Measurements from ENCODE around the gene MACROD2. TPM values are rescaled to one million over a fixed set of nuclear protein-coding genes. Genes with fewer than 3 reads are reported as not detected.

MACROD2 gene
- total and polyA plus RNA-seq, 2 donors (not counting 1 experiment from before 2014, with no cell fraction given): 5.3 to 6.7 TPM

GRCh38 chr20:14830899-14831298 is 835.6 kb downstream of the MACROD2 start:
- Mint-ChIP-seq H3K4me3 (no peak overlapping the region), H3K27me3 (peaks cover 19% of the 10 kb centered on the region), H3K9me3 (ENCODE audit: insufficient read depth) (no peaks in the 10 kb centered on the region), H3K4me1 (peaks cover 20% of the 10 kb centered on the region), H3K27ac (no peak overlapping the region)
- DNase-seq (no peak), ATAC-seq (ENCODE audit: low read depth) (no peak)
- Histone ChIP-seq H3K36me3 (replicated peaks in 1 of 2; ENCODE audit: control extremely low read depth in 1 of 2, control insufficient read depth in 1 of 2, extremely low read depth in 1 of 2, insufficient read depth in 2 of 2, low read length in 1 of 2) (no peaks in the 10 kb centered on the region), H3K79me2 (ENCODE audit: control insufficient read depth, insufficient read depth, low read length) (no peaks in the 10 kb centered on the region), H3K4me1 (ENCODE audit: control insufficient read depth in 2 of 2, insufficient read depth in 2 of 2, low read length in 2 of 2) (peaks cover 3 to 9% of the 10 kb centered on the region in 2 donors), H3K27me3 (replicated peaks in 1 of 4; ENCODE audit: control extremely low read depth in 1 of 4, control insufficient read depth in 3 of 4, insufficient read depth in 4 of 4, low read length in 3 of 4) (peaks cover 0 to 6% (median 1%) of the 10 kb centered on the region in 4 experiments), H3K4me2 (replicated peaks; ENCODE audit: low read depth, low read length, poor library complexity, severe bottlenecking) (no peak overlapping the region), H4K20me1 (ENCODE audit: control insufficient read depth, insufficient read depth, low read length, poor library complexity, severe bottlenecking) (no peaks in the 10 kb centered on the region), H3K27ac (ENCODE audit: low read length in 2 of 2) (no peak overlapping the region), H3K9me3 (ENCODE audit: control extremely low read depth in 1 of 3, control insufficient read depth in 2 of 3, insufficient read depth in 1 of 3, low read length in 2 of 3) (no peaks in the 10 kb centered on the region), H3K4me3 (ENCODE audit: control extremely low read depth in 1 of 5, extremely low read depth in 1 of 5, insufficient read depth in 1 of 5, low read depth in 2 of 5, low read length in 4 of 5) (no peak overlapping the region), H3K9ac (ENCODE audit: low read length) (no peak overlapping the region), H2AFZ (ENCODE audit: insufficient read depth, low read depth, low read length, poor library complexity, severe bottlenecking) (no peak overlapping the region)
- WGBS (ENCODE audit: insufficient coverage): 100% methylated on average over 1 of the region's 6 CpGs
- TF ChIP-seq EZH2 (IDR thresholded peaks at IDR 0.05; ENCODE audit: borderline replicate concordance, insufficient read depth, low read depth, low read length, poor library complexity, severe bottlenecking) (no peak), CTCF (IDR thresholded peaks at IDR 0.05) (no peak)
- intact Hi-C loops (cut with micrococcal nuclease): no loop called here
- ChIA-PET POLR2A (no interaction called here), CTCF (no interaction called here)

DNA sequence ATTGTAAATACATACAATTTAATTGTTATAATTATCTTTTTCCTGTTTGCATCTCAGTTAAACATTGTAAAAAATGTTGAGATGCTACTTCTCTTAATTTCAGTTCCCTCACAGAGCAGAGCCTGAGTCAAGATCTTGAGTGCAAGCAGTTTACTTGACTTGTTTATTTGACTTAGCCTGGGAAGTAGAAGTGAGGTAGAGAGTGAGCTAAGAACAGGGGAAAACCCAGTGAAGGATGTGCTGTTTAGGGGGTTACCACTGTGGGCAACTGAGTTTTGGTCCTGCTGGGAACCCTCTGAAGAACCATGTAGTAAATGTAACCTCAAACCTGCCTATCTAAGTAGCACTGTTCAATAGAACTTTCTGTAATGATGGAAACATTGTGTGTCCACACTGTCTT is 837.3 kb downstream of the MACROD2 start:
- DNase-seq (peak; percentile 16), ATAC-seq (ENCODE audit: low read depth) (peak; percentile 41)
- Mint-ChIP-seq H3K4me1 (peaks cover 20% of the 10 kb centered on the region), H3K9me3 (ENCODE audit: insufficient read depth) (no peaks in the 10 kb centered on the region), H3K27me3 (peaks cover 16% of the 10 kb centered on the region), H3K27ac (no peak overlapping the region), H3K4me3 (no peak overlapping the region)
- Histone ChIP-seq H3K9ac (ENCODE audit: low read length) (no peak overlapping the region), H3K27me3 (replicated peaks in 1 of 4; ENCODE audit: control extremely low read depth in 1 of 4, control insufficient read depth in 3 of 4, insufficient read depth in 4 of 4, low read length in 3 of 4) (peaks cover 0 to 6% (median 1%) of the 10 kb centered on the region in 4 experiments), H4K20me1 (ENCODE audit: control insufficient read depth, insufficient read depth, low read length, poor library complexity, severe bottlenecking) (no peaks in the 10 kb centered on the region), H3K4me1 (ENCODE audit: control insufficient read depth in 2 of 2, insufficient read depth in 2 of 2, low read length in 2 of 2) (peaks cover 3 to 9% of the 10 kb centered on the region in 2 donors), H3K4me3 (ENCODE audit: control extremely low read depth in 1 of 5, extremely low read depth in 1 of 5, insufficient read depth in 1 of 5, low read depth in 2 of 5, low read length in 4 of 5) (no peak overlapping the region), H3K79me2 (ENCODE audit: control insufficient read depth, insufficient read depth, low read length) (no peaks in the 10 kb centered on the region), H2AFZ (ENCODE audit: insufficient read depth, low read depth, low read length, poor library complexity, severe bottlenecking) (no peak overlapping the region), H3K9me3 (ENCODE audit: control extremely low read depth in 1 of 3, control insufficient read depth in 2 of 3, insufficient read depth in 1 of 3, low read length in 2 of 3) (no peaks in the 10 kb centered on the region), H3K4me2 (replicated peaks; ENCODE audit: low read depth, low read length, poor library complexity, severe bottlenecking) (no peak overlapping the region), H3K27ac (ENCODE audit: low read length in 2 of 2) (no peak overlapping the region), H3K36me3 (replicated peaks in 1 of 2; ENCODE audit: control extremely low read depth in 1 of 2, control insufficient read depth in 1 of 2, extremely low read depth in 1 of 2, insufficient read depth in 2 of 2, low read length in 1 of 2) (no peaks in the 10 kb centered on the region)
- CTCF ChIA-PET: no interaction called here
- TF ChIP-seq CTCF (IDR thresholded peaks at IDR 0.05) (no peak), EZH2 (IDR thresholded peaks at IDR 0.05; ENCODE audit: borderline replicate concordance, insufficient read depth, low read depth, low read length, poor library complexity, severe bottlenecking) (no peak)
- POLR2A ChIA-PET: no interaction called here
- intact Hi-C loops (cut with micrococcal nuclease): no loop called here
